GM21360 (cell line): Measurements from ENCODE around the gene IFNAR1.
"Not testable (repeated sequence)": the region's sequence is repeated elsewhere in the genome, so short reads cannot be mapped to it uniquely, and the experiment has no call there.

Source experiments
- ATAC-seq: cut with Tn5 transposase; IDR thresholded peaks from one replicate; pipeline ENCODE4 v1.9.1; 2021; ENCODE audit warnings: mild to moderate bottlenecking, moderate library complexity; ENCODE audit not compliant: unreplicated experiment

IFNAR1 gene

GRCh38 chr21:33374080-33374449 is 49.3 kb downstream of the IFNAR1 start:
- no peak for ATAC-seq

- ATAC-seq: no peak
Measured at GRCh38 chr21:33374450-33375096, 49.8 kb downstream of the IFNAR1 start.

GRCh38 chr21:33375101-33375644 is 50.4 kb downstream of the IFNAR1 start:
- ATAC-seq: no peak

DNA sequence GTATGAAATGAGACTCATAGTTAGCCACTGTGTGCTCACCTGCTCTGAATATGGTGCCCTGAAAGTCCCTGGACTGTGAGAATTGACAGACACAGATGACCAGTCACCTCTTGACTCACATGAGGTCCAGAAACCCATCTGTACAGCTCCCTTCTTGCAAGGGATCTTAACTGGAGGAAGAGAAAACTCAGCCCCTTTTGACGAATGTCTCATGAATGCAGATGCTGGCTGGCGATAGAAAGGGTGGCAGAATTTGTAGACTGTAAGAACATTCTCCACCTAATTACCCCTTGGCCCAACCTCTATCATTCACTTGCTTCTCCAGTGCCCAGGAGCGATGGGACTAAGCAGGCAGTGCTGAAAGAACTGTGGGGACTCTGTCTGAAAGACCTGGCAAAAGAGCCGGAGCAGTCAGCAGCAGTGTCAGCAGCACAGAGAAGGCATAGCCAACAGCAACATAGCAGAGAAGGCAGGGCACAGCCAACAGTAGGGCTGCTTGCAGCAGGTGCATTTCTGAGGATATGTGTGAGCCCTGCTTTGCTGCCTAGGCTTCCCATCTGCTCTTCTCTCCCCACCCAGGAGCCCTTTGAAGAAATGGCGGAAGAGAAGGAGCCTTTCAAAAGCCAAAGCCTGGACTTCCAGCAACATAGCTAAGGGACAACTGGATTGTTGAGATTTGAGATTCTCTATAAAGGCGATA is 52.6 kb downstream of the IFNAR1 start:
- no peak for ATAC-seq

GRCh38 chr21:33378081-33378480 is 53.3 kb downstream of the IFNAR1 start:
- ATAC-seq: no peak

- ATAC-seq: not testable (repeated sequence)
Measured at GRCh38 chr21:33379934-33380333, 55.2 kb downstream of the IFNAR1 start.

GRCh38 chr21:33380483-33380998 is 55.8 kb downstream of the IFNAR1 start:
- peak; percentile 48 for ATAC-seq

DNA sequence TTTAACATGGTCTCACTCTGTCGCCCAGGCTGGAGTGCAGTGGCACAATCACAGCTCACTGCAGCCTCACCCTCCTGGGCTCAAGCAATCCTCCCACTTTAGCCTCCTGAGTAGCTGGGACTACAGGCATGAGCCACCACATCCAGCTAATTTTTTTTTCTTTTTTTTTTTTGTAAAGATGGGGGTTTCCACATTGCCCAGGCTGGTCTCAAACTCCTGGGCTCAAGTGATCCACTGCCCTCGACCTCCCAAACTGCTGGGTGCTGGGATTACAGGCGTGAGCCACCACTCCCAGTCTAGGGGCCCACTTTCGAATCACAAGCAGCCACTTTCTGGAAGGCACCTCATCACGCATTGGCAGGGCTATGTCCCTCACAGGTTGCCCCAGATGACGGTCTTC is 56.6 kb downstream of the IFNAR1 start:
- ATAC-seq: not testable (repeated sequence)

DNA sequence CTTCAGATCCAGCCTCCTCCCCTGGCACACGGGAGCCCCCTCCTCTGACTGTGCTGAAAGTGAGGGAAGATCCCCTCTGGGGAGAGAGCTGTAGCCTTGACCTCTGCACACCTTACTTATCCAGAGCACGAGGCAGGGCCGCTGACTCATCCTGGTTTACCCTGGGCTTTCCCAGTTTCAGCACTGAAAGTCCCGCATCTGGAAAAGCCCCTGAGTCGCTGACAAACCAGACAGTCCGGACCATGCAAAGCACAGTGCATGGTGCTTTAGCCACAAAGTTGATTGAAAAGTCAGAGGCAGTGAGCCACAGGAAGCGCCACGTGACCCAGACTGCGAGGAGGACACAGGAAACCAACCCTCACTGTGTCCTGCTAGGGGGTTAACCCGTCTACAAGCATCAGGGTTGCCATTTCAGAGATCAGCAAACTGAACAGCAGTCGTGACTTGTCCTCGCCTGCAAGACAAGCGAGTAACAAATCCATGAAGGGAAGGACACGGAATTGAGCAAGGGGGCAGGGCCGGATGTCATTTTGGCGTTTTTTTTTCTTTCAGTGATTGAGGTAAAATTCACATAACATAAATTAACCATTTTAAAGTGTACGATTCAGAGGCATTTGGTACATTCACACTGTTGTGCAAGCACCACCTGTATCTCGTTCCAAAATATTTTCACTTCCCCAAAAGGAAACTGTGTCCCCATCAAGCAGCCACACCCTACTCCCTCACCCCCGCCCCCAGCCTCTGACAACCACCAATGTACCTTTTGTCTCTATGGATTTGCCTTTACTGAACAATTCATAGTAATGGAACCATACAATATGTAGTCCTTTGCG is 58.5 kb downstream of the IFNAR1 start:
- ATAC-seq: peak; percentile 62

- no peak for ATAC-seq
Measured at GRCh38 chr21:33384841-33385331, 60.1 kb downstream of the IFNAR1 start.

DNA sequence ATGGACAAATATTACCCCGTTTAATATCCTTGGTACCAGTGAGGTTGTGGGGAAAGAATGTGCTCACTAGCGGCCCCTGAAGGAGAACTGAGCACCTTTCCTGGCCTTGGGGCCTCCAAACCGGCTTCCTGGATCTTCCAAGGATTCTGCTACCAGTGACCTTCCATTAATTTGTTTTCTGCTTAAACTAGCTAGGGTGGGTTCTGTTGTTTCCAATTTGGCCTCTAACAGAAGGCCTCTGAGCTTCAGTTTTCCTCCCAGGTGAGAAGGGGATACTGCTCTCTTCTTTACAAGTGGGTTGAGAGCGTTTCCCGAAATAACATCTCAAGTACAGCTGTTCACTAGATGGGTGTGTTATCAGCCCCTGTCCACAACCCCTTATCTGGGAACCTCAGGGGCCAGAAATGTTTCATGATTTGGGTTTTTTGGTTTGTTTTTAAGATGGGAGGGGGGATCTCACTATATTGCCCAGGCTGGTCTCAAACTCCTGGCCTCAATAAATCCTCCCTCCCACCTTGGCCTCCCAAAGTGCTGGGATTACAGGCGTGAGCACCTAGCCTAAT is 61.5 kb downstream of the IFNAR1 start:
- ATAC-seq: no peak

GRCh38 chr21:33387294-33387693 is 62.5 kb downstream of the IFNAR1 start:
- no peak for ATAC-seq

DNA sequence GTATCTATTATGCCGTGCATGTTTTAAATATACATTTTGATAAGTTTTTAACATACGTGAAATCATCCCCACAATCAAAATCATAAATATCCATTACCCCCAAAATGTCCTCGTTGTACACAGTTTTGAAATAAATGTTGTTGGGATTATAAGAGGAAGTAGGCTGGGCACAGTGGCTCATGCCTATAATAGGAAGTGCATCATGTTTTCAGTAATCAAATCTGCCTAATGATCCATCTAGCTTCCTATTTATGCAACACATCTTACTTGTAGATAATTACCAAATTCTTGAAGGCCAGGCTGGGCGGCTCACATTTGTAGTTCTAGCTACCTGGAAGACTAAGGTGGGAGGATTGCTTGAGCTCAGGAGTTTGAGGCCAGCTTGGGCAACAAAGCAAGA is 63.4 kb downstream of the IFNAR1 start:
- ATAC-seq: no peak

- ATAC-seq: no peak
Measured at GRCh38 chr21:33390479-33390878, 65.7 kb downstream of the IFNAR1 start.

DNA sequence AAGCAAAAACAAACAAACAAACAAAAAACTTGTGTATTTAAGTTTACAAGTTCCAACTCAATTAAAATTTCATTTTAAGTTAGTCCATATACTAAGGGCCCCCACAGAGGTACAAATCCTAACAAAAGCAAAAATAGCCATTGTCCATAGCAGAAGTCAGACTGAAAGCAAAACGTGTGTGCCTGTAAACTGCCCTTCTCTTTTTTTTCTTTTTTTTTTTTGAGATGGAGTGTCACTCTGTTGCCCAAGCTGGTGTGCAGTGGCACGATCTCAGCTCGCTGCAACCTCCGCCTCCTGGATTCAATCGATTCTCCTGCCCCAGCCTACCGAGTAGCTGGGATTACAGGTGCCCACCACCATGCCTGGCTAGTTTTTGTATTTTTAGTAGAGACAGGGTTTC is 66.9 kb downstream of the IFNAR1 start:
- no peak for ATAC-seq

DNA sequence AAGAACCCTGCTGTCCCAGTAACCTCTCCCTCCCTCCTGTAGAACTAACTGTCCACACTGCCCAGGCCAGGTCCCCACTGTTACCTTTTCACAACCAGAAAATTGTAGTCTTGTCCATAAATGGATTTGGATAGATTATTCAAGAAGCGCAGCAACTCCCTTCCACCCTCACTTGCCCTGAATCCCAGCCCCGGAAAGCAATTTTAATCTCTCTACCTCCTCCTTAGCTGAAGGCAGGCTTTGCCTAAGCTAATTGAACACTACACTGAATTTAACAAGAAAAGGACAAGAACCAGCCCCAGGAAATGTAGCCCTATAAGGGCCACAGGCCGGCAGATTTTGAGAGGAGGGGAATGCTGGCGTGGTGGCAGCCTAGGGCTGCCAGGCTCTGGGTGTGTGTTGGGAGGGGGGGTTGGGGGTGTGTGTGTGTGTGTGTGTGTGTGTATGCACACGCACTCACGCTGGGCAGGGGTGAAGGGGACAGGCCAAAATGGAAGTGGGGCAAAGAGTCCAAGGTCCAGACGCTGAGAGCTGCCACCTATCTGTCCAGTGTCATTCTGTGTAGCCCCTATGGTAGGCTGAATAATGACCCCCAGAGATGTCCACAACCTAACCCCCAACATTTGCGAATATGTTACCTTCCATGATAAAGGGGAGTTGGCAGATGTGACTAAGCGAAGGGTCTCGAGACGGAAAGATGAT is 67.7 kb downstream of the IFNAR1 start:
- ATAC-seq: no peak

GRCh38 chr21:33393348-33393747 is 68.6 kb downstream of the IFNAR1 start:
- no peak for ATAC-seq

- no peak for ATAC-seq
Measured at GRCh38 chr21:33394260-33394659, 69.5 kb downstream of the IFNAR1 start.

DNA sequence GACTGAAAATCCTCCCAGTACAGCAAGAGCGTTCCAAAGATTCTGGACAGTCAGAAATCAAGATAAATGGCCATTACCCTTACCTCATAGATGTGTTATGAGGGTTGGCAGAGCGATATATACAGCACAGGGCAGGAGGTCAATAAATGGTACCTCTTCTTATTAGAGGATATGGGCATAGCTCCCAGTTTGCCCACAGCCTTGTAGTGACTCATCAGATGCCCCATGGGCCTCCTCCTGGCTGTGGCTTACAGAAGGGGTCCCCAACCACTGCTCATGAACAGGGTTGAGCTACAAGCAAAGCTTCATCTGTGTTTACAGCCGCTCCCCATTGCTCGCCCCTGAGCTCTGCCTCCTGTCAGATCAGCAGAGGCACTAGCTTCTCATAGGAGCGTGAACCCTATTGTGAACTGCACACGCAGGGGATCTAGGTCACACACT is 71.1 kb downstream of the IFNAR1 start:
- ATAC-seq: no peak

GRCh38 chr21:33396436-33396835 is 71.7 kb downstream of the IFNAR1 start:
- no peak for ATAC-seq
